GM23338 (cell line): ENCODE measurements around the gene ACSL6. TPM values are rescaled to one million over a fixed set of nuclear protein-coding genes. Genes with fewer than 3 reads are reported as not detected.
A peak's percentile ranks its signal among the peaks of the same experiment; 100 is the strongest.

ENCODE experiments used
- ATAC-seq: fragments of 200-7000 bp; cut with Tn5 transposase; 3 replicates; pipeline ENCODE4 v1.9.1; 2020
- DNase-seq: peaks from one replicate; pipeline ENCODE4 v3.0.0-alpha.2; 2015; ENCODE audit warnings: low spot score
- H2AFZ ChIP-seq: fragments of 200-600 bp; sonication (generic); 2 replicates; pipeline ENCODE4 v1.8.0; 2016; ENCODE audit warnings: antibody characterized with exemption, mild to moderate bottlenecking, moderate library complexity
- H3F3A ChIP-seq: fragments of 200-600 bp; sonication (generic); replicated peaks from 2 replicates; pipeline ENCODE4 v1.8.0; 2017; ENCODE audit warnings: antibody characterized with exemption, mixed run types, low read depth
- H3K27ac ChIP-seq: fragments of 200-600 bp; sonication (generic); 2 replicates; pipeline ENCODE4 v1.6.1; 2016; ENCODE audit warnings: low read depth
- H3K27me3 ChIP-seq: fragments of 200-600 bp; sonication (generic); 2 replicates; pipeline ENCODE4 v1.8.0; 2016; ENCODE audit warnings: mild to moderate bottlenecking, mixed run types, moderate library complexity; ENCODE audit not compliant: insufficient read depth
- H3K36me3 ChIP-seq: fragments of 200-600 bp; sonication (generic); 2 replicates; pipeline ENCODE4 v1.8.0; 2016; ENCODE audit warnings: mild to moderate bottlenecking; ENCODE audit not compliant: insufficient read depth
- H3K4me1 ChIP-seq: fragments of 200-600 bp; sonication (generic); 2 replicates; pipeline ENCODE4 v1.8.0; 2016; ENCODE audit warnings: mild to moderate bottlenecking, moderate library complexity; ENCODE audit not compliant: insufficient read depth
- H3K4me2 ChIP-seq: fragments of 200-600 bp; sonication (generic); 2 replicates; pipeline ENCODE4 v1.7.1; 2017; ENCODE audit warnings: mixed run types
- H3K4me3 ChIP-seq: fragments of 200-600 bp; sonication (generic); 2 replicates; pipeline ENCODE4 v1.6.1; 2016; ENCODE audit warnings: mixed run types
- H3K79me2 ChIP-seq: fragments of 200-600 bp; sonication (generic); replicated peaks from 2 replicates; pipeline ENCODE4 v1.8.0; 2017; ENCODE audit warnings: mild to moderate bottlenecking; ENCODE audit not compliant: insufficient read depth
- H3K9me2 ChIP-seq: fragments of 200-600 bp; sonication (generic); 2 replicates; pipeline ENCODE4 v1.8.0; 2017; ENCODE audit not compliant: insufficient read depth
- H4K20me1 ChIP-seq: fragments of 200-600 bp; sonication (generic); replicated peaks from 2 replicates; pipeline ENCODE4 v1.8.0; 2017; ENCODE audit warnings: mild to moderate bottlenecking; ENCODE audit not compliant: insufficient read depth
- H3K27ac Mint-ChIP-seq: 2 replicates; pipeline ENCODE4 v1.8.0; 2020; ENCODE audit warnings: inconsistent platforms, mild to moderate bottlenecking, moderate library complexity, mixed read lengths
- H3K27me3 Mint-ChIP-seq: 3 replicates; pipeline ENCODE4 v1.8.0; 2022; ENCODE audit warnings: low read depth, mild to moderate bottlenecking, moderate library complexity, mixed read lengths, inconsistent platforms; ENCODE audit not compliant: insufficient read depth, poor library complexity
- H3K36me3 Mint-ChIP-seq: 3 replicates; pipeline ENCODE4 v1.8.0; 2021; ENCODE audit warnings: low read depth, mild to moderate bottlenecking, inconsistent platforms, moderate library complexity, mixed read lengths
- H3K4me1 Mint-ChIP-seq: 3 replicates; pipeline ENCODE4 v1.8.0; 2020; ENCODE audit warnings: mild to moderate bottlenecking, inconsistent platforms, mixed read lengths
- H3K4me3 Mint-ChIP-seq: 3 replicates; pipeline ENCODE4 v1.8.0; 2021; ENCODE audit warnings: moderate library complexity, mild to moderate bottlenecking, inconsistent platforms, mixed read lengths
- H3K9me3 Mint-ChIP-seq: 3 replicates; pipeline ENCODE4 v1.8.0; 2020; ENCODE audit warnings: moderate library complexity, mild to moderate bottlenecking, inconsistent platforms, mixed read lengths
- CTCF ChIP-seq, 2 experiments: fragments of 200-600 bp in 1 of 2; sonication (generic) in 1 of 2; conservative IDR thresholded peaks; 2 replicates each; pipeline versions ENCODE4 v1.5.1 to v1.6.1; 2016 to 2017; ENCODE audit warnings: antibody characterized with exemption in 2 of 2, low read depth in 2 of 2, mild to moderate bottlenecking in 2 of 2, moderate library complexity in 1 of 2
- REST ChIP-seq: IDR thresholded peaks from one replicate; pipeline ENCODE4 v1.6.1; 2018; ENCODE audit warnings: antibody characterized with exemption; ENCODE audit not compliant: unreplicated experiment
- ZNF462 ChIP-seq: fragments of 250-450 bp; sonication (Bioruptor Pico); IDR thresholded peaks from 2 replicates; pipeline ENCODE4 v1.5.0; 2020; ENCODE audit warnings: mild to moderate bottlenecking, moderate library complexity
- polyA plus RNA-seq: library from polyadenylated mRNA; unstranded; fragments of >200 nt; fragmentation: Nextera tagmentation; extraction: Ambion mirVana; gene quantifications from 2 replicates; pipeline ENCODE4 v1.2.1, GENCODE V29; 2016
- total RNA-seq: library from RNA; depleted of rRNA; stranded (reverse); fragments of >200 nt; shearing (Covaris generic); gene quantifications from 2 replicates; pipeline ENCODE4 v1.2.3, GENCODE V29; 2014

The ACSL6 gene
- total and polyA plus RNA-seq, 2 experiments from 2014 or later = 0.76 to 3.6 TPM

- no peaks in the 10 kb centered on the region for H3K4me1 ChIP-seq
- H3K27ac Mint-ChIP-seq = no peak overlapping the region
- ATAC-seq (peak; percentile 67), DNase-seq (peak; percentile 44)
- H3K79me2 ChIP-seq = no peaks in the 10 kb centered on the region
- H3K27me3 Mint-ChIP-seq = peaks cover 3% of the 10 kb centered on the region
- H3K36me3 Mint-ChIP-seq = no peaks in the 10 kb centered on the region
- TF ChIP-seq ZNF462 = peak; percentile 54; the same call in 1 of the 2 replicates
- peak; percentile 69 for TF ChIP-seq REST
- TF ChIP-seq CTCF (conservative IDR thresholded peaks at IDR 0.05; ENCODE audit: low read depth in 2 of 2) = no peak
- H3K27me3 ChIP-seq = no peaks in the 10 kb centered on the region
- no peak overlapping the region for H3K4me3 ChIP-seq
- H3K4me3 Mint-ChIP-seq = no peak overlapping the region
- H3K9me2 ChIP-seq = 0 out of 2 replicates have a peak, but pooled peaks cover 7% of the 10 kb centered on the region
- no peaks in the 10 kb centered on the region for H3K4me1 Mint-ChIP-seq
- H3K4me2 ChIP-seq = no peak overlapping the region
- H4K20me1 ChIP-seq = no peaks in the 10 kb centered on the region
- H3F3A ChIP-seq = no peaks in the 10 kb centered on the region
- H3K36me3 ChIP-seq = no peaks in the 10 kb centered on the region
- no peak overlapping the region for H3K27ac ChIP-seq
- no peaks in the 10 kb centered on the region; the same call in 2 of the 3 replicates for H3K9me3 Mint-ChIP-seq
- no peak overlapping the region for H2AFZ ChIP-seq
Measured at GRCh38 chr5:132024789-132025402, 13.4 kb upstream of the ACSL6 start.
